Activated effector memory CD4-positive, alpha-beta T cell treated with Interleukin-2 at 50 U/mL for 16 hours (primary cell): Measurements from ENCODE around the gene MAP4K2.
"Not testable (repeated sequence)": the region's sequence is repeated elsewhere in the genome, so short reads cannot be mapped to it uniquely, and the experiment has no call there.

ENCODE experiments used
- DNase-seq: peaks from one replicate; pipeline ENCODE4 v3.0.0-alpha.2; 2020

MAP4K2 gene

DNA sequence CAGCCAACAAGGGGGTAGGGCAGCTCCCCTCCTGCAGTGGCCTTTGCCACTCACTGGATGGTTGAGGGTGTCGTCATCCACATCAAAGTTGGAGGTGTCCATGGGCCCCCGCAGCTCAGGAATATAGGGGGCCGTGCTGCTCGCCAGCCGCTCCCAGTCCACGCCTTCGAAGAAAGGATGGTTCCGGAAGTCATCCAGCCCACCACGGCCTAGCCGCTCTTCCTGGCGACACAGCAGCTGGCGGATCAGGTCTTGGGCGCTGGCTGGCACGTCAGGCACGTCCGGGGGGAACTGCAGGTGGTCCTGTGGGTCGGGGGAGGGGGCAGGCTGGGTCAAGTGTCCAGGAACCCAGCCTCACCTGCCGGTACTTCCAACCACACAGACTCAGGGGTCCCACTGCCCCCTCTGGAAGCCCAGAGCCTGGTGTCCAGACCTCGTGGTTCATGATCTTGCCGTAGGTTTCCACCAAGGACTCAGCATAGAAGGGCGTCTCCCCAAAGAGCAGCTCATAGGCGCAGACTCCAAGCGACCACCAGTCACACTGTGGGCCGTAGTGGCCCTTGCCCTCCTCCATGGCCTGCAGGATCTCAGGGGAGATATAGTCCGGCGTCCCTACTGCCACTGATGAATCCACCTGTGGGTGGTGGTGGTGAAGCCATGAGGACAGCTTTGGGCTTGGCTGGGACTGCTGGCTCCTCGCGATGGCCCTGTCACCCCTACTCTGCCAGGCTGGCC is 35.8 kb upstream of the MAP4K2 start:
- DNase-seq: no peak

DNA sequence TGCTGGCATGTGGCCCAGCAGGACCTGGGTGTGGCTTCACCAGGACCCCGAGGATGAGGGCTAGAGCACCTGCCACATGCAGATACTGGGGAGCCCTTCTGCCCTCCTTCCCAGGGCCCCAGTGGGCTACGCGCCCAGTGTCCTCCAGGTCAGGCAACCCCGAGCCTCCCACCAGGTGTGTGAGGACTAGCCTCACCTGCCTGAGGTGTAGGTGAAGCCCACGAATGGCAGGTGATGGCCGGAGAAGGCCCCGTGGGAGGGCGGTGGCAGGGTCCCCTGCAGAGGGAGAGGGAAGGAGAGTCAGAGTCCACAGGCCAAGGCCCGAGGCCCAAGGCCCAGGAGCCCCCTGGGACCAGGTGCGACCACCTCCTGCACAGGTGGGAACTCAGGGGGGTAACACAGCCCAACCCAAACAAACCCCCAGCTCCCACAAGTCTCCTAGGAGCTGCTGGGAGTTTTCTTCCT is 34.9 kb upstream of the MAP4K2 start:
- DNase-seq: no peak

DNA sequence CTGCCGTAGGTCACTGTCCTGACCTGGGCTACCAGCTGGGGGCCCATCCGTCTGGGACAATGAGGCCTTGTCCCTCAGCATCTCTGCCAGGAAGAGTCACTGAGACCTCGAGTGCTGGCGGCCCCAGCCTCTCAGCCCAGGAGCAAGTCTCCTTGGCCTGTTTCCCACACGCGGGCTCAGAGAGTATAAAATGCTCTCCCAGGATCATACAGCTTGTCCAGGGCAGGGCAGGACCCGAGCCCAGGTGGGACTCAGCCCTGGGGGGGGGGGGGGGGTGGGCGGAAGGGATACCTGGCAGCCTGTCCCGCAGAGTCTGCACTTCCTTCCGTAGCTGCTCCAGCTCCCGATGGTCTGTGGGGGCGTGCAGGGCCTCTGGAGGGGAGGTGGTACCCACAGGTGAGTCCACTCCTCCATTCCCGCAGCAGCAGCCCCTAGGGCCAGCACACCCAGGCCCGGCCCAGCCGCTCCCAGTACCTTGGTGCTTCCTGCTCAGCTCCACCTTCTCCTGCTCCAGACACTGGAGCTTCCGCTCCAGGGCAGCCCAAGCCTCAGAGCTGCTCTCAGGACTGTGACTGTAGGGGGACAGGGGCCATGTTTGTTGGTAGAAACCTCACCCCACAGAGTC is 33.5 kb upstream of the MAP4K2 start:
- DNase-seq: no peak

DNA sequence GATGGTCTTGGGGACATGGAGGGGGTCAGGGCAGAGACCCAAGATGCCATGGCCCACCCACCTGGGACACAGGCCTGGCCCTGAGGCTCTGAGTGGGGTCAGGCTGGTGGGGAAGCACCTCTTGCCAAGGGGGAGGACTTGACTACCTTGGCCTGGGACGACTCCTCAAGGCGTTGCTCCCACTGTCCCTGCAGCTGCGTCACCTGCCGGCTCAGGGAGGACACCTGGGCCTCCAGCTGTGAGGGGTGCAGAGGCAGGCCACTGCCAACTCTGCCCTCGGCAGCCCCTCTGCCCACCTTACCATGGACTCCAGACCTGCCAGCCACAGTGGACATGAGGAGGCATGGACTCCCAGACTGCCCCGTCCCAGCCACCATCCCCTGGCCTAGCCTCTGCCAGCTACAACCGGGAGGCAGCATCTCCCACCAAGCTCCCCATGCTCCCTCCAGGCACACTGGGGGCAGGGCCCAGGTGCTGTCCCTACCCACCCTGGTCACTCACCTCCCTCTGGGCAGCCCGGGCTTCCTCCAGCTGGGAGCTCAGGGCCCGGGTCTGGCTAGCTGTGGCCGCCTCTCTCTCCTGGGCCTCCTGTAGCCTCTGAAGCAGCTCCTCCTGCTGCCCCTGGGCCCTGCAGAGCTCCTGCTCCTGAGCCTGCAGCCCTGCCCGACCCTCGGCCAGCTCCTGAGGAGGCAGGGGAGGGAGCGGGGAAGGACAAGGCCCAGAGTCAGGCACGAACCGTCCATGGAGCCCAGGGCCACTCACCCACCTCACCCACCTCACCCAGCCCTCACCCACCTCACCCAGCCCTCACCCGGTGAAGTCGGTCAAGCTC is 32.8 kb upstream of the MAP4K2 start:
- no peak for DNase-seq

DNA sequence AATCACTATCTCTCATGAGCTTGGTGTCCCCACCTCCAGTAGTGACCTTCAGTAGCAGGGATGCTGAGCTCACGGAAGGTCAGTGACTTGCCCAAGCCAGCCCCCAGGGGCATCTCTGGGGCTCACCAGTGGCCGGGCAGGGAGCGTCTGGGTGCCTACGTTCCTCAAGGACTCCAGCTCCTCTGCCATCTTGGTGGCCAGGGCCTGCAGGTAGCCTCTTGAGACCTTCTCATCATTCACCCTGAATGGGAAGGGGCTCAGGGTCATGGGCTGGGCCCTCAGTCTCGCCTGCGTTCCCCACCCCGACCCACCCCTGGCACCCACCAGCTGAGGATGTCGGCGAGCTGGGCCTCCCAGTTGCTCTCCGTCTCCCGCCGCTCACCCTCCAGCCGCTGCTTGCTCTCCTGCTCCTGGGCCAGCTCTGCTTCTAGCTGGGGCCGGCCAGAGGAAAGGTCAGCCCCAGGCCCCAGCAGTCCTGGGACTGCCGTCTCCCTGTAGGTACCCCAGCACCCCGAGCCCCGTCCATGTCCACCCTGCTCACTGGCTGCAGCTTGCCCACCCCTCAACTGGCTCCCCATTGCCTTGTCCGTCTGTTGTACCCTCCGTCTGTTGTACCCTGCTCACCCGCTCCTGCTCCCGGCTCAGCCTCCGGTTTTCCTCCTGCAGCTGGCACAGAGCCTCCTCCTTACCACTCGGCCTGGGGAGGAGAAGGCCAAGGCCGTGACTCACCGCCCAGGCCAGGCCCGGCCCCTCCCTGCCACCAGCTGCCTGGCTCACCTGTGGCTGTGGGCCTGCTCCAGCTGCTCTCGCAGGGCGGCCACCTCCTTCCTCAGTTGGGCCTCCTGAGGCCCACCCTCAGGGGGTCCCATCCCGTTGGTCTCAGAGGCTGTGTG is 32.0 kb upstream of the MAP4K2 start:
- no peak for DNase-seq

DNA sequence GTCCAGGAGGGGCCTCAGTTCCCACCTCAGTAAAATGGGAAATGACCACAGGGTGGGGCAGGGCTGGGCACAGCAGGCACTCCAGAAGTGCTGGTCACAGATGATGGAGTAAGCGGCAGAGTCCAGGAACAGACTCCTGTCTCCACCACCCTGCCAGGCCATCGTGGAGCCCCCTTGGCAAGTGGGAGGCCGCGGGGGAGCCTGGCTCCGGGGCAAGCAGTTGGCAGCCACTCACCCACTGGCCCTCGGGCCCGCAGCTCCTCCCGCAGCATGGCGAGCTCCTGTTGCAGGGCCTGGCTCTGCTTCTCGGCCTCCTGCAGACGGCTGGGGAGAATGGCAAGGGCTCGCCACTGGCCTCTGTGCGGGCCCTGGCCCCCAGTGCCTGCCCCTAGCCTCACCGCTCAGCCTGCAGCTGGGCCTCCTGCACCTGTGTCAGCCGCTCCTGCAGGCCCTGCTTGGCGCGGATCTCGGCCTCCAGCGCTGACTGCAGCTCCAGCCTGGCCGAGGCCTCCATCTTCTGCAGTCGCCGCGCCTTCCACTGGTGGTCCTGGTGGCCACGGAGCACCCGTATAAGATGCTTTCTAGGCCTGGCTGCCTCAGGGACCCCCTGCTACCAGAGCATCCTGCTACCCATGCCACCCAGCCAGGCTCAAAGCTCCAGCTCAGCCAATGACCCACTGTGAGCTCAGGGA is 31.2 kb upstream of the MAP4K2 start:
- DNase-seq: no peak

DNA sequence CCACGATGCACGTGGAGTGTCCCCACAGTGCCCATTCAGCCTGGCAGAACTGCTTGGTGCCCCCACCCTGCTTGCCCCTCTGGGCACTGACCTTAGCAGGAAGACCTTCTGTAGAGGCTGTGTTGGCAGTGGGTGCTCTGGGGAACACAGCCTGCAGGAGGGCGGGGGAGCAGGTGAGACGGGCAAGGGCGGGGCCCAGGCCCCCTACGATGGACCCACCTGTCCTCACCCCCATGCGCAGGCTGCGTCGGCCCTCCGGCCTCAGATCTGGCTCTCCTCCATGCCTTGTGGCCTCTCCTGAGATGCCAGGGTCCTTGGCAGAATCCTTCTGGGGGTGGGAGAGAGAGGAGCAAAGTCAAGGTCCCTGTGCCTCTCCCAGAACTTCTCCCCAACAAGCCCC is 30.5 kb upstream of the MAP4K2 start:
- DNase-seq: no peak

DNA sequence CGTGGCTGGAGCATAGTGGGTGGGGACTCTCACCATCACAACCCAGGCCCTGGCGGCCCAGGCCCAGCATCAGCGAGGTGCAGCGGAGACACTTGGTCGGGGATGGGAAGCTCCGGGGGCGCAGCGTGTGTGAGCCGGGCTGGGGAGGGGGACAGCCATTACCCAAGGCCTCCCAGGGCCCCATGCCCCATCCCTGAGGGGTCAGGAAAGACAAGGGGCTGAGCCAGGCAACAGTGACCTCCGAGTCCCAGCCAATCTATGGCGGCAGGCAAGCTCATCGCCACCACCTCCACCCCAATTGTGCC is 30.1 kb upstream of the MAP4K2 start:
- no peak for DNase-seq

DNA sequence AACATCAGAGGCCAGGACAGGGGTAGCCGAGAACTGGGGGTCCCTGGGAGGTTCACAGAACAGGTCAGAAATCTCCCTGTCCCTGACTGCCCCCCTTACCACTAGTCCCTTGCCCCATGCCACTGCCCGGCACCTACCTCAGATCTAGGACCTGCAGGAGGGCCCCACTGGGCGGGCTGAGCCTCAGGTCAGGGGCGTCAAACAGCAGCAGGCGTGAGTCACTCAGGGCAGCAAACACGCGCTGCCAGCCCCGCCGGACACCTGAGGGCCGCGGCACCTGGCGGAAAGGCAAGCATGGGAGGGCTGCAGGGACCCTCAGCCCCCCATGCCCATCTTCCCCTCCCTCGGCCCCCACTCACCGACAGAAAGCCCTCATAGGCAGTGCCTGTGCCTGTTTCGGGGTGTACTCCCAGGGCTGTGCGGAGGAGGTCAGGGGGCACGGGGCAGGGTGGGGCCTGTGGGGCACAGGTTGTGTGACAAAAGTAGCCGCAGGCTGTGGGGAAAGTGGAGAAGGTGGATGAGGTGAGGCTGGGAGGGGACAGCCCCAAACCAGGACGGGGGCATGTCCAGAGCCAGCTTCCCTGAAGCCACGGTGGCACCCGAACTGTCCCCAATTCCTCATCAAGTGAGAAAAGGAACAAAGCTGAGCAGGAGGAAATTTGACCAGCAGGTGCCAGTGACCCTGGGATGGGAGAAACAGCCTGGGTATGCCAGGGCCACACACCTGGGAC is 29.6 kb upstream of the MAP4K2 start:
- no peak for DNase-seq

DNA sequence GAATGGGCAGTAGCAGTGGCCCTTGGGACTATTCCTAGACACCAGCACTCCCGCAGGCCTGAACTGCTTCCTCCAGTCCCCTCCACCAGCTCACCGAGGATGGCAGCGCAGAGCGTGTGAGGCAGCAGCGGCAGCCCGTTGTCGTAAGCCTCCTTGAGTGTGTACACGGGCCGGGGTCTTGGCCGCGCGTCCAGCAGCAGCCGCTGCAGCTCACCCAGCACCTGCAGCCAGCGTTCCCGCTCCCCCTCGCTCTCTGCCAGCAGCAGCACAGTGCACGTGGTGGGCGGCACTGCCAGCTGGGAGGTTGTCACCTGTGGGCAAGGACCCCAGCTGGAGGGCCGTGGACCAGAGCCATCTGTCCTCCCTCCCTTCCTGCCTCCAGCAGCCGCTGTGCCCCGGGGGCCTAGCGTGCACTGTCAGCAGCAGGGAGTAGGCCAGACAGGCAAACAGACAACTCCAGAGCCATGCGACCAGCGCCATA is 28.4 kb upstream of the MAP4K2 start:
- DNase-seq: no peak

DNA sequence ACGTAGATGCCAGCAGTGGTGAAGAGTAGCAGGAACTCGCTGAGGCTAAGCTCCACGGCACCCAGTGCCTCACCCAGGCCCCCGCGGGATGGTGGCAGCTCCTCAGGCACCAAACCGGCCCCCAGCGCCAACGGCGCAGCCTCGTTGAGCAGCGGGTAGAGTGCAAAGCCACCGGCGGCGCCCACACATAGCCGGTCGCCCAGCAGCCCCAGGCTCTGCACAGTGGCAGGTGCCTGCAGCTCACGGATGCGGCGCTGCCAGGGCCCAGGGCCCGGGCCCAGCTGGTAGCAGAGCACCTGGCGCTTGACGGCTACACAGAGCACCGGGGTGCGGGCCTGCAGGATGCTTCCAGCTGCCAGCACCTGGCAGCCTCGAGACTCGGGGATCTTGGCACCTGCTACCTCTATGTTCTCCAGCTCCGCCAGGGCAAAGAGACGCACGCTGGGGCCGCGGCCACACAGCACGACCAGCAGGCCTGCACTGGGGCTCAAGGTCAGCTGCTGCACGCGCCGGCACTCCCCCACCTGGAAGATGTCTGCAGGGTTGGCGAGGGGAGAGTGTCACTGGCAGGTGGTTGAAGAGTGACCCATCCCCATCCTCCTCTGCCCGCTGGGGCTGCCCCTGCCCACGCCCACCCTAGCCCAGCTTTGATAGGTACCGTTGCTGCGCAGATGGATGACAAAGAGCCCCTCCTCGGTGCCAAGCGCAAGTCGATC is 26.7 kb upstream of the MAP4K2 start:
- no peak for DNase-seq

DNA sequence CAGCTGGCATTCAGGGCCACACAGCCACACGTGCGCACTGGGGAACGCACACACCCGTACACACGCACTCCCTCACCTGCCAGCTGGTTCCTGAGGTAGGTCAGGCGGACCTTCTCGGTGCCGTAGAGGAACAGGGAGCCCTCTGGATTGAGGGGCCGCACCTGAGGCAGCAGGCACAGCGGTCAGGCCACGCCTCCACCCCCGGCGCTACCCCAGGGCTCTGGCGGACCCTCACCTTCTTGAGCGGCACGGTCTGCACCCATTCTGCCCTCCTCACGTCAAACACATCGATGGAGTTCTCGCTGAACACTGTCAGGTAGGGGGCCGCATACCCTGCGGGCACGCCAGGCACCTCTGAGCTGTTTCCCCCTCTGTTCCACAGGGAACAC is 24.4 kb upstream of the MAP4K2 start:
- no peak for DNase-seq

DNA sequence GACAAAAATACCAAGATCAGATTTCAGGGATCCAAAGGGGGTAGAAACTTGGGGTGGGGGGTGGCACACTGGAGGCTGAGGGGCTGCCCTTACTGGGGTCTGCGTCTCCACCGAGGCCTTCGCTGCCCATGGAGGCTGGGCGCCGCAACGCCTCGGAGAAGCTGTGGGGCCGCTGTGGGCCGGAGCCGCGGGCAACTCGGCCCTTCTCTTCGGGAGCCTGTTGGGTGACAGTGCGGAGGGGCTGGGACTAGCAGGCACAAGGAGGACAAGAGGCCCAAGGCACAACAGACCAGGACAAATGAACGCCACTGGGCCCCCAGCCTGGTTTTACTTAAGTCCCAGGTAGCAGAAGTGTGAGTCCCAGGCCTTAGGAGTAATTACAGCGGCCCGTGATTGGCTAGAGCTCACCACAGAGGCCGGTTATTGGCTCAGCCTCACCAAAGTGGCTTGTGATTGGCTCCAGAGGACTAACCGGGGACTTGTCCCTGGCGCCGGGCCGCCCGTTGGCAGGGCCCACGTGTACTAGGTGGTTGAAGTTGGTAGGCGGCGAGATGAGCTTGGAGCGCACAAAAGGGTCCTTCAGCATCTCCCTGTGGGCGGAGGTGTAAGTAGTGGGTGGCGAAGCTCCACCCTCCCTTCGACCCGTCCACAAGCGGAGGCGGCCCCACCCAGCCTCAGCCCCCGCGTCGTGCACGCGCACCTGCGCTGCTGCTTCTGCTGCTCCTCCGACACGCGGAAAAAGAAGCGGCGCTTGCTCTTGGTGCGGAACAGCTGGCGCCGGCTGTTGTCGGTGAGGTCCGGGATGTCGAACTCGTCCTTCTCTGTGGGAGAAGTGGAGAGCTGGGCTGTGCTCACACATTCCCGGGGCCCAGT is 23.8 kb upstream of the MAP4K2 start:
- no peak for DNase-seq

DNA sequence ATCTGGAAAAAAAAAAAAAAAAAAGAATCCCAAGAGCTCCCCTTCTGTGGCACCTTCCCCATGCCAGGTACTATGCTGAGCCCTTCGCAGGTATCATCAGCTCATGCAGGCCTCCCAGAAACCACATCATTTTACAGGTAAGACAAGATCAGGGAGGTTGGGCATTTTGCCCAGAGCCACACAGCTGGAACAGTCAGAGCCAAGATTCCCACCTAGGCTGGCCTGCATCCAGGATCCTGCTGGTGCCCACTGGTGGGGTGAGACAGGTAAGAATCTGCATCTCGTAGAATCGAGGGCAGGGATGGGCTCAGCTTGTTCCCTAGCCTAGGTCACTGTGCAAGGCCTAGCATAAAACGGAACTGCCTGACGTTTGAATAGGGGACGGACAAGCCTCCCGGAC is 23.0 kb upstream of the MAP4K2 start:
- no peak for DNase-seq

DNA sequence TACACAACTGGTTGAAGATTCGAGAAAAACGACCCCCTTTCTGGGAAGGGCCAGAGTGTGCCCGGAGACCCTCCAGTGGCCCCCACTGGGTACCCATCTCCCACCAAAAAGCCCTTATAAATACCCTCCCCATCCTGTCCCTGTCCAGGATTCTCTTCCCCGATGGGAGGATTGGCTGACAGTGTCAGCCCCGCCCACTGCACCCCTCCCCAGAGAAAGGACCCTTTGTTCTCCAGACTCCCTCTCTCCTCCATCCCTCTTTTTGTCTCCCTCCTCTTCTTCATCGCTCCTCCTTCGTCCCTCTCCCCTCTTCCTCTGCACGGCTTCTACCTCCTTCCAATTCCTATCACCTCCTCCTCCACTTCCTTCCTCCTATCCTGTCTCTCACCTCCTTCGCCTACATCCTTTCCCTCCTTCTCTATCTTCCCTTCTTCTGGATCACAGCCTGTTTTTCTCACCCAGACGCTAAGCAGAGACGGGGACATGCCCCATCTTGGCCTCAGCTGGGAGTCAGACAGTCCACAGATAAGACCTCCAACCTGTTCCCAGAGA is 20.6 kb upstream of the MAP4K2 start:
- no peak for DNase-seq

DNA sequence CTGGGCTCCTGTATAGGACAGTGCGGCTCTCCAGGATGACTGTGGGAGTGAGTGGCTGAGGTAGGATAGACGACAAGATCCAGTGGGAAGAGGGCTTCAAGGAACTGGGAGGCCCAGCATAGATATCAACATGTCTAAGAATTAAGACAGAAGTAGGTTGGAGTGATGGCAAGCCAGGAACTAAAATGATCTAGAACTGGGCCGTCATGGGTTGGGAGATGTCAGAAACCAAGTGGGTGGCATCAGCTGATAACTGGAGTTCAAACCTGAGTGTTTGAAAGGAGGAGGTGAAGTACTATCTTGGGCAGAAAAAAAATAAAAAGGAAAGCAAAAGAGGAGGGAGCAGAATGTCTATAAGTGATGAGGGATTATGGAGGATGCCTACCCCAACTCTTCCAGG is 14.5 kb upstream of the MAP4K2 start:
- DNase-seq: no peak

DNA sequence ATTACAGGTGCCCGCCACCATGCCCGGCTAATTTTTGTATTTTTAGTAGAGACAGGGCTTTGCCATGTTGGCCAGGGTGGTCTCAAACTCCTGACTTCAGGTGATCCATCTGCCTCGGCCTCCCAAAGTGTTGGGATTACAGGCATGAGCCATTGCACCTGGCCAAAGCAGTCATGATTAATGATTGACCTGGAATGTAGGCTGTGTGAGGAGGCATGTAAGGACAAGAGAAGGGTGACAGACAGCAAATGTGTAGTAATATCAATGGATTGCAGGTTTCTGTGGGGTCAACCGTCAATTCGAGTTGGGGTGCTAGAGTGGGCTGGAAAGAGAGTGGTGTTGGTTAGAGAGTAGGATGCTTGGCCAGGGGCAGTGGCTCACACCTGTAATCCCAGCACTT is 12.4 kb upstream of the MAP4K2 start:
- not testable (repeated sequence) for DNase-seq

DNA sequence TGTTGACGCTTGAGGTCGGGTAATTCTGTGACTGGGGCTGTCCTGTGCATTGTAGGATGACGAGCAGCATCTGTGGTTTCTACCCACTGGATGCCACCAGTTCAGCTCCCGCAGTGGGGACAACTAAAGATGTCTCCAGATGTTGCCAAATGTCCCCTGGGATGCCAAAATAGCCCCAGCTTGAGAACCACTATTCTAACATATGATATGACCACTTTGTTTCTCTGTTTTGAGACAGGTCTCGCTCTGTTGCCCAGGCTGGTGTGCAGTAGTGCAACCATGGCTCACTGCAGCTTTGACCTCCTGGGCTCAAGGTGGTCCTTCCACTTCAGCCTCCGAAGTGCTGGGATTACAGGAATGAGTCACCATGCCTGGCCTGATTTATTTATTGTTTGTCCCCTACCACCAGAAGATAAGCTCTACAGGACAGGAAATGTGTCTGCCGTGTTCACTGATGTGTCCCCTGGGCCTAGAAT is 11.7 kb upstream of the MAP4K2 start:
- no peak for DNase-seq

DNA sequence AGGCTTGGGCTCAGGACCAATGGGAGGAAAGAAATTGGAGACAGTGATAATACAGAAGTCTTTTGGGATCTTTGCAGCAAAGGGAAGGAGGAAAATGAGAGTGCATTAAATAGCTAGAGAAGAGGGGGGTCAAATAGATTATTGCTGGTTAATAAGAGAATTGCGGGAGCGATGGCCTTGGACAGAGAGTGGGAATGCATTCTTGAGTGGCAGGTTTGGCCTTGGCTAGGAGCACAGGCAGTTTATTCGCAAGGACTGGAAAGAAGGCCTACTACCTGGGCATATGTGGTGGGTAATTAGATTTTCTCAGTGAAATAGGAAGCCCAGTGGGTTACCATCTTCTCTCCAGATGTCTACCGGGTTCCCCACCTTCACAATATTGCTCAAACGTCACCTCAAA is 10.8 kb upstream of the MAP4K2 start:
- DNase-seq: no peak
